SHP77 treated with DMSO at 0.1 percent for 48 hours (cell line): ENCODE data around the gene RHOG.
"Not testable (repeated sequence)": the region's sequence is repeated elsewhere in the genome, so short reads cannot be mapped to it uniquely, and the experiment has no call there.

Experiments
- DNase-seq: peaks from one replicate; lab custom pipeline; 2025; lab: John Stamatoyannopoulos, UW

RHOG gene

DNA sequence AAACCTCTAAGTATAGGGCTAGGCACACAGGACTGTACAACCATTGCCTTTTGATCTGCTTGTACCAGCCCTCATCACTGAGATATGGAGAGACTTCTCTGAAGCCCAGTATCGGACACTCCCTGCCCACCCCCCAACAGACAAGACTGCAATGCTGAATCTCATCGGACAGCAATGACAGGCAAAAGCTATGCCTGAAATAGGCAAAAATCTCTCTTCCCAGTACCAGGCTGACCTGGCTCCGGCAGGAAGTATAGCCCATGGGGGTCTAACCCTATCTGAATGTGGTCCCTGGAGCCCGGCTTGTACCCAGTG is 6.5 kb downstream of the RHOG start:
- DNase-seq = no peak

DNA sequence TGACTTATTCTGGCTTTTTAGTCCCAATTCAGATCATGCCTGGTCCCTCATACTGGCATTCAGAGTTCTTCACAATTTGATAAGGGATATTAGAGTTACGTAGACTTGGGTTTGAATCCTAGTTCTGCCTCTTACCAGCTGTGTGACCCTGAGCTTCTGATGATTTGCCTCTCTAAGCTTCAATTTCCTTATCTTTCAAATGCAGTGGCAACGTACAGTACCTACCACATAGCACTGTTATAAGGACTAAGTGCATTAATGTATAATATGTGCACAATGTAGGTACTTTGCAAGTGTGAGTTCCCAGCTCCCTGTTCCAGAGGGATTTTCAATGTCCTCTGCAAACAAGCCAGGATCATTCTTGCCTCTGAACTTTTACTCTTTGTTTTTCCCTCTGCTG is 7.3 kb downstream of the RHOG start:
- no peak for DNase-seq

DNA sequence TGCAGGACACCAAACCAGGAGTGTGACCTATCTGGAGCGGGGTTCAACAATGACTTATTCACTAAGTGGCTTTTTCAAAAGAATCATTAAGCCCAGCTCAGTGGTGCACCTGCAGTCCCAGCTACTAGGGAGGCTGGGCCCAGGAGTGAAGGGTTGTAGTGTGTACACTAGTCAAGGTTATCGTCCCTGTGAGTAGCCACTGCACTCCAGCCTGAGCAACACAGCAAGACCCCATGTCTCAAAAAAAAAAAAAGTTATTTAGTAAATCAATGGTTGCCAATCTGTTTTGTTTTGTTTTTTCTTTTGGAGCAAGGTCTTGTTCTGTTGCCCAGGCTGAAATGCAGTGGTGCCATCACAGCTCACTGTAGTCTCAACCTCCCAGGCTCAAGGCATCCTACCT is 7.9 kb downstream of the RHOG start:
- DNase-seq = no peak

DNA sequence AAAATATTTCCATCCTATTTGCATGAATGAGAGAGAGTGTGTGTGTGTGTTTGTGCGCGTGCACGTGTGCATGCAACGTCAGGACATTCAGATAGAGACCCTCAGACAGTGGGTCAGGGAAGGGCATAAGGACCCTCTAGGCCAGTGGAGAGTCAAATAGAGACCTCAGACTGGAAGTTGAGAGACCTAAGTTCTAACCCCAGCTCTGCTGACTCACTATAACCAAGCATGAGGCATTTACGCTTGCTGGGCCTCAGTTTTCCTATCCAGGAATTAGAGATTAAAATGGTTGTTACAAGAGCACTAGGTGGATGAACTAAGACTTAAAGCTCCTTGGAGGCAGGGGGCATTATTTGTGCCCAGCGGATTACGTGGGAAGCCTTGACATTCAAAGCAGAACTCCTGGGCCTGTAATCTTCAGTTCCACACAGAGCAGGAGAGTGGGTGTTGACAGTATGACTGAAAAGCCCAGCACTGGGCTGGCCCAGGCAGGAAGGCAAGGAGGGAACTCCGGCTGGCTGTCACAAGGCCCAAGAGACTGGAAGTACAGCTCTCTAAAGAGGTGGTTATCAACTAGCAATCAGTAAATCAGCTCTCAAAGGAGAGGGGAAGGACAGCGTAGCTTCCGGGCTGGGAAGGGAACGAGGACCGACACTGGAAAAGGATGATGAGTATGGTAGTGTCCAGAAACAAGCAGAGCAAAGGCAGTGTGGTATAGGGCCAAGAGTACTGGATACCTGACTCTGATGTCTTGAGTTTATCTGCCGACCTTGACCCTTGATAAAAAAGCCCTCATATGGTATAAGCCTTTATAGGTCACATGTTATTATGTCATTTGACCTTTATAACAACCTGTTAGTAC is 9.2 kb downstream of the RHOG start:
- no peak for DNase-seq

DNA sequence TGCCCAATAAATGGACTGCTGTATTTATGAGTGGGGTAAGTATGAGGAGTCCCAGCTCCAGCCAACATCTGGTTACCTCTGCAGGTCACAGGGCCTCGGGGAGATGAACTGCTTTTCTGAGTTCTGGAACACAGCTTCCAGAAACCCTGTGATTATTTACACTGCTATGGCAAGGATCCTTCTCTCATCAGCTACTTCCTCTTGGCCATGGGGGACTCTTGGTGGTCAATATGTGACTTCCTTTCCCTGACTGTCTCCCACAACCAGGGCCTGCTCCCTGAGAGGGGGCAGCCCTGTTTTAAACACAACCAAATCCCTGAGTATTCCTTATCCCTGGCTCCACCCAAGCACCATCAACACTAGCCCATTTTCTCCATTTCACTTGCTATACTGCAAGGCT is 10.0 kb downstream of the RHOG start:
- DNase-seq = no peak

DNA sequence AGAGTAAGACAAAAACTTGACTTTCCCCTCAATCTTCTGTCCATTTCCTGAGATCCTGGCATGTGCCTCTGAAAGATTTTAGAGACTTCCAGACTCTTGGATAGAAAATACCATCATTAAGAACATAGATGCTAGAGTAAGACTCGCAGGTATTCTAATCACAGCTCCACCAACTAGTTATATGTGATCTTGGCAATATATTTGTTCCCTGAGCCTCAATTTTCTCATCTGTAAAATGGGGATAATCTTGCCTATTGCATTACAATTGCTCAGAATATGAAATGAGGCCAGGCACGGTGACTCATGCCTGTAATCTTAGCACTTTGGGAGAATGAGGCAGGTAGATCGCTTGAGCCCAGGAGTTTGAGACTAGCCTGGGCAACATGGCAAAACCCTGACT is 10.7 kb downstream of the RHOG start:
- no peak for DNase-seq

DNA sequence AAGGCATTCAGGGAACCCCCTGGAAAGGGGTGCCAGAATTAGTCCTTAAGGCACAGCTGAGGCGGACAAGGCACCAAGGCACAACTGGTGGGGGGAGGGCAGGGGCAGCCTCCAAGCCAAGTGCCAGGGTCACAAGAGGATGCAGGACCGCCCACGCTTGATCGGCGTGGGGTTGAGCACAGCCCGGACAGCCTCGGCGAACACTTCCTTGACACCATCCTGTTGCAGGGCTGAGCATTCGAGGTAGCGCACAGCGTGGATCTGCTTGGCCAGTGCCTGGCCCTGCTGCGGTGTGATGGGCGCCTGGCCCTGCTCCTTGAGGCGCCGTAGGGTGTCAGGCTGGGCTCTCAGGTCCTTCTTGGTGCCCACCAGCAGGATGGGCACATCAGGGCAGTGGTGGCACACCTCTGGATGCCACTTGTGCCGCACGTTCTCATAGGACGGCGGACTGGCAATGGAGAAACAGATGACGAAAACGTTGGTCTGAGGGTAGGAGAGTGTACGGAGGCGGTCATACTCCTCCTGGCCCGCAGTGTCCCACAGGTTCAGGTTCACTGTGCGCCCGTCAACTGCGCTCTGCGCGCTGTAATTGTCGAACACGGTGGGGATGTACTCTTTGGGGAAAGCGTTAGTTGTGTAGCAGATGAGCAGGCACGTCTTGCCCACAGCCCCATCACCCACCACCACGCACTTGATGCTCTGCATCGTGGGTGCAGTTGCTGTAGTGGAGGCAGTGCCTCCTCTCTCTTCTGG is 13.1 kb downstream of the RHOG start:
- no peak for DNase-seq

DNA sequence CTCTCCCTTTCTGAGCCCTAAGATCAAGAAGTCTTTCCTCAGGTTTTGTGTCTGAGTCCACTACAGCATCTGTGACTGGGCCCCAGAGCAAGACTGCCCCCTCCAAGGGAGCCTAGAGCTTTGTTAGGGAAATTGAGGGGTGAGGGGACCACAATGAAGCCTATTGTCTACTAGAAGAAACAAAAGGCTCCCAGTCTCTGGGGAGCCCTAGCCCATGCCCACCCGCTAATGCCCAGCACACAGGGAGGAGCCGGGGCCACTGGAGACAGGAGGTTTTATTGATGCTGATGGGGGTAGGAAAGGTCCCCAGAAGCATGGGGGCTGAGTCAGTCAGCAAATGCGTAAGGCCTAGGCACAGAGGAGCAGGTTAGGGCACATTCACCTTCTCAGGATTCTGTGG is 14.0 kb downstream of the RHOG start:
- no peak for DNase-seq

DNA sequence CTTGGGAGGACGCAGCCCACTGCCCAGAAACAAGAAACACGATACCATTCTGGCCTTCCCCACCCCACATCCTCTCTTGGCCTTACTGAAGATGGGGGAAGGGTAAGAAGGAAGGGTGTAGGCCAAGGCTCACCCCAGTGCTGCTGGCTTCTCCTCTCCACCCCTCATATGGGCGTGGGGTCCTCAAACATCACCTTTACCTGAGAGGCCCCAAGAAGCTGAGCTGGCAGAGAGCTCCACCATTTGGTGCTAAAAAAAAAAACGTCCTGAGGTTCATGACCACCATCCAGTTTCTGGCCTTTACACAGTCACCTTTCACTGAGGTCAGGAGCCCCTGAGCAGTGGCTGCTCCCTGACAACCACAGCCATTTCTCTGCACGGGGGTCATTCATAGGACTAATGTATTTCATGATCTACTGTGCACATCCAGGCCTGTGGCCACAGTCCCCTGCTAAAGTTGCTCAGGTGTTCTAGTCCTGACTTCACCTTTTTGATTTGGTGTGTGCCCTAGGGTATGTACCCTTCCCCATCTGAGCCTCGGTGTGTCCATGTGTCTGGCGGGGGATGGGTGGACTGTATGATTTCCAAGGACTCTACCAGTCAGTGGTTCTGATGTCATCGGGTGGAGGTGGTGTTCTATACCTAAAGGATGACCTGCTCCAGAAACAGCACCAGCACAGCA is 15.1 kb downstream of the RHOG start:
- DNase-seq = no peak

DNA sequence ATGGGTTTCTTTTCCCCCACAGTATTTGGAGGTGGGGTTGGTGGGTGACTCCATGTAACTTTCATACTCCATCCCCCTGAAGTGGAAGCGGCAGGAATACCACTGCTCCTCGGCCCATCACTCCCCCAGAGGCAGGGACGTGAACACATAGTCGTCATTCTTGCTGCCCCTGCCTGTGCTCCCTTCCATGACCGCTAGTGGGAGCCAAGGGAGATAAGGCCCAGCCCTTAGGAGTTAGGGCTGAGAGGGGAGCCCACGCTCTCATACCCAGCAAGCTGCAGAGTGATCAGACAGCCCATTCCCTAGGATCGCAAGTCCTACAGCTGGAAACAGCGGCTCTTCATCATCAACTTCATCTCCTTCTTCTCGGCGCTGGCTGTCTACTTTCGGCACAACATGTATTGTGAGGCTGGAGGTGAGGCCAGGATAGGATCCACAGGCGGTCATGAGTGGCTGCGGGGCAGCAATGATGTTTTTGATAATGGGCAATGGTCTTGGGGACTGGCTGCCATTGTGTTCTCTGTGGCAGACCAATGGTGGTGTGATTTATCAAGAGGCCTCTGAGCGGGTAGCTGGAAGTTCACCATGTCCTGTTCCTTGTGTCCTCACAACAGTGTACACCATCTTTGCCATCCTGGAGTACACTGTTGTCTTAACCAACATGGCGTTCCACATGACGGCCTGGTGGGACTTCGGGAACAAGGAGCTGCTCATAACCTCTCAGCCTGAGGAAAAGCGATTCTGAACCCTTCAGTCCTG is 15.9 kb downstream of the RHOG start:
- DNase-seq = no peak

DNA sequence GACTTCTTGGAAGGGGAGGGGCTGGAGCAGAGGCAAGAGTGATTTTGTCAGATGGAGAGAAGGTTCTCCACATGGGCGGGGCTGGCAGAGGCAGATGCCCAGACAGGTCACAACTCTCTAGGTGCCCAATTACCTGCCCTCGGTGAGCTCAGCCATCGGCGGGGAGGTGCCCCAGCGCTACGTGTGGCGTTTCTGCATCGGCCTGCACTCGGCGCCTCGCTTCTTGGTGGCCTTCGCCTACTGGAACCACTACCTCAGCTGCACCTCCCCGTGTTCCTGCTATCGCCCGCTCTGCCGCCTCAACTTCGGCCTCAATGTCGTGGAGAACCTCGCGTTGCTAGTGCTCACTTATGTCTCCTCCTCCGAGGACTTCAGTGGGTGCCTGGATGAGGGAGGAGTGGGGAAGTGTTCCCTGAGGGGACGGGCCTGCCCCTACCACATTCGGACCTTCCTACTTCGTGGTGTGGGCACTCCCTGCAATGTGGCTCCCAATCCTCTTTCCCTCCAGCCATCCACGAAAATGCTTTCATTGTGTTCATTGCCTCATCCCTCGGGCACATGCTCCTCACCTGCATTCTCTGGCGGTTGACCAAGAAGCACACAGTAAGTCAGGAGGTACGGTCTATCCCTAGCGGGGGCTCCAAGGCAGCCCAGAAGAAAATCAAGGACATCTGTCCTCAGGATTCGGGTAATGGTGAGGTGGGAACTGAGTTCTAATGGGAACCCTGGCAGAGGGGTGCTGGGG is 16.8 kb downstream of the RHOG start:
- DNase-seq = no peak

DNA sequence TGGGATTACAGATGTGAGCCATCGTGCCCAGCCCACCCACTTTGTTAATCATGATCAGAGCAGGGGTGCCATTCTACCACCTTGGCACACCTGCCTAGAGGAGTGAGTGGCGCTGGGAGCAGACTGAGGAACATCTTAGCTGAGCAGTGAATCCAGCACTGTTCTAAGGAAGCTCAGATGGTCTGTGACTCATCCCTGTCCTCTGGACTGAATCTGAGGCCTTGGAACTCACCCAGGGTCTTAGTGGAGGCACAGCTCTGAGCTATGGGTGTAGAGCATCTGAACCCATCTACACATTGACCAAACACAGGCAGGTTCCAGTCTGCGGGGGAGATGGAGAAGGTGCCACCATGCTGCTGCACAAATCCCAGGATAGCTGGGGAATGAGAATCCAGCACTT is 17.5 kb downstream of the RHOG start:
- no peak for DNase-seq

DNA sequence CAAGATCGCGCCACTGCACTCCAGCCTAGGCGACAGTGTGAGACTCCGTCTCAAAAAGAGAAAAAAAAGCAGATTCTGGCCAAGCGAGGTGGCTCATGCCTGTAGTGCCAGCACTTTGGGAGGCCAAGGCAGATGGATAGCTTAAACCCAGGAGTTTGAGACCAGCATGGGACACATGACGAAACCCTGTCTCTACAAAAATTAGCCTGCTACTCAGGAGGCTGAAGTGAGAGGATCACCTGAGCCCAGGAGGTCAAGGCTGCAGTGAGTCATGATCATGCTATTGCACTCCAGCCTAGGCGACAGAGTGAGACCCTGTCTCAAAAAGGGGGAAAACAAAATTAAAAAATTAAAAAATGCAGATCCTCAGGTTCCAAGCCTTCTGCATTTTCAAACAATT is 18.4 kb downstream of the RHOG start:
- no peak for DNase-seq

DNA sequence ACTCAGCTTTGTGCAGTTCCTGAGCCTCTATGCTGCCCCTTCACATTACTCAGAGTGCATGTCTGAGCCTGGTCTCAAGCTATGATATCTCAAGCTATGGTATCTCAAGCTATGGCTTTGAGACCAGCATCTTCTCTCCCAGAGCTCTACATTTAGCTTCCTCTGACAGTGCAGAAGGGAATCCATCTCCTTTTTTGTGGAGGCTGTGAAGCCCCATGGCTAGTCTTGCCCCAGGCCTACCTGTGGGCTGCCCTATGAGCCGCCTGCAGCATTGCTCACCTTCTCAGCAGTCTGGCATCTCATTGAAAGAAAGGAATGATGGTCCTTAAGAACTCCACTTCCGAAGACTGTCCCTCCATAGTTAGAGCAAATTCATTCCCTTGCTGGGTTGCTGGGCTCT is 19.8 kb downstream of the RHOG start:
- no peak for DNase-seq

DNA sequence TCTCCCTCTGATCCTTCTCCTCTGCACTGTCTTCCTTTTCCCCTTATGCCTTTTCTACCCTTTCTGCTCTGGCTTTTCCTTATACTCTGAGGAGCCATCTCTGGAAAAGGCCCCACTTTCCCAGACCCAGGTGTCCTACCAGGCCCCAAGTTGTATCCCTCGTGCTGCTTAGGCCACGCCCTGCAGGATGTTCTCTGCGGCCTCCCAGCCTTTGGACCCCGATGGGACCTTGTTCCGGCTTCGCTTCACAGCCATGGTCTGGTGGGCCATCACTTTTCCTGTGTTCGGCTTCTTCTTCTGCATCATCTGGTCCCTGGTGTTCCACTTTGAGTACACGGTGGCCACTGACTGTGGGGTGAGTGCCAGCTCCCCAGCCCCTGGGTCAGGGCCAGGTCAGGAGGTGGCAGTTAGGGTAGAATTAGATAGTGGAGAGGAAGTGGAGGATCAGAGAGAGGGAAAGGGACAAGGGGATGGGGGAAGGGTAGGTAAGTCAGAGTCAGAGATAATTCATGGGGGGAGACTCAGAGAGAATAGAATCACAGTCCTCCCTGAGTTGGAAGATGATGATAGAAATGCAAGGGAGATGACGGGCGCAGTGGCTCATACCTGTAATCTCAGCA is 23.5 kb downstream of the RHOG start:
- no peak for DNase-seq

DNA sequence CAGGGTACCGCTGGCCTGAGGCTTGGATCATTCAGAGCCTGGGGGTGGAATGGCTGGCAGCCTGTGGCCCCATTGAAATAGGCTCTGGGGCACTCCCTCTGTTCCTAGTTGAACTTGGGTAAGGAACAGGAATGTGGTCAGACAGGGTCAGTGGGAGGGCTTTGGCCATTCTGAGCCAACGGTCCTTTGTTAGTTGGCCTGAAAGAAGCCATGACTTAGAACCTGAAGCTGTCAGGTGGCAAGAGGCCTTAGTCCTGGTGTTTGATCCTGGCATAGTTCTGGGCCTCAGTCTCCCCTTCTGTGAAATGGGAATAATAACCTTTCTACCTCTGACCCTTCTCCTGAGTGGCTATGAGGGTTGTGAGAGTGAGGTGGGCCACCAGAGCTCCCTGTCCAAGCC is 24.1 kb downstream of the RHOG start:
- DNase-seq = no peak

DNA sequence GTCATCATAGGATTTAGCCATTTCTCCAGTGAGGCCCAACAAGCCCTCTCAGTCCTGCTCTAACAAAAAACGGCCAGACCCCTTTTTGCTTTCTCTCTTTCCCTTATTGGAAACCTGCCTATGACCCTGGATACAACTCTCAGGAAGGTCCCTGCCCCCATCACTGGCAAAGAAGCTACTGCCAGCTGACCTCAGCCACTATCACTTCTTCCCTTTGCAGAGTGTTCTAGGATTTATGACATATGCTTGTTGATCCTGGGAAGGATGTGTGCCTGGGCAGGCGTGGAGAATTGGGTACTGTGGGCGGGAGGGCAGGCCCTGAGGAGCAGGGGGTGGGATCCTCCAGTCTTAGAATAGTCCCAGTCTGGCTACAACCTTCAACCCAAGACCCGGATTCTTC is 24.9 kb downstream of the RHOG start:
- DNase-seq = no peak

DNA sequence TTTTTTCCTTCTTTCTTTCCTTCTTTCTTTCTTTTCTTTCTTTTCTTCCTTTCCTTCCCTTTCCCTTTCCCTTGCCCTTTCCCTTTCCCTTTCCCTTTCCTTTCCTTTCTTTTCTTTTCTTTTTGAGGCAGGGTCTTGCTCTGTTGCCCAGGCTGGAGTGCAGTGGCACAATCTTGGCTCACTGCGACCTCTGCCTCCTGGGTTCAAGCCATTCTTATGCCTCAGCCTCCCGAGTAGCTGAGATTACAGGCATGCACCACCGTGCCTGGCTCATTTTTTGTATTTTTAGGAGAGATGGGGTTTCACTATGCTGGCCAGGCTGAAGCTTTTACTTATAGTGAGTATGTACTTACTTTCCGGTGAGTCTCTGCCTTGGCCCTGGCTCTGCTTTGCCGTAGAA is 25.9 kb downstream of the RHOG start:
- DNase-seq = not testable (repeated sequence)

DNA sequence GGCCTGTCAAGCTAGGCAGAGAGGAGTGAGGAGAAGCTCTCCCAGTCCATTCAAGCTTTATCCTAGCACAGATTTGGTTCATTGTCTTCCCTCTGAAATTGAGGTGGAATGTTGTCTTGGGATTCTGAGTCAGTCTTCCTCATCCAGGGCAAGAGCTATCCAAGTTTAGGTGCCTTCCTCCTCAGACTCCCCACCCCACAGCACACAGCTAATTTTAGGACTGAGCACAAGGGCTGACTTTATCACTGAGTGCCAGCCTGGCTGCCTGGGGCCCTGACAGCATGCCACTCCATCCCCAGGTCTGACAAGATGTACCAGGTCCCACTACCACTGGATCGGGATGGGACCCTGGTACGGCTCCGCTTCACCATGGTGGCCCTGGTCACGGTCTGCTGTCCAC is 29.8 kb downstream of the RHOG start:
- no peak for DNase-seq

DNA sequence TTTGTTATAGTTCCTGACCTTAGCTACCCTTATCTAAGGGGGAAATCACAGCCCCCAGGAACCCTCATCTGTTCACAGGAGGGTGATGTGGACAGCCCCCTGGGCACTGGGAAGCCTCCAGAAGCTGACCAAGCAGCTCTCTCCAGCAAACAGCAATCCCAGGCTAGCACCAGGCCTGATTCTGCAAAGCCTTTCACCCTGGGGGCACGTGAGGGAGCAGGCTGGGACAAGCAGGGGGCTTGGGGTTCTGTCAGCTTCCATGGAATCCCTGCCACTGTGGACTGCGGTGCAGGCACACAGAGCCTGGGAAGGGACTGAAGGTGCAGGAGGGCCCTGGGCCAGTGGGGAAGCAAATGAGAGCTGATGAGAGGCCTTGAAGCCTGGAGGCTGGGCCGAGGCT is 30.3 kb downstream of the RHOG start:
- no peak for DNase-seq

DNA sequence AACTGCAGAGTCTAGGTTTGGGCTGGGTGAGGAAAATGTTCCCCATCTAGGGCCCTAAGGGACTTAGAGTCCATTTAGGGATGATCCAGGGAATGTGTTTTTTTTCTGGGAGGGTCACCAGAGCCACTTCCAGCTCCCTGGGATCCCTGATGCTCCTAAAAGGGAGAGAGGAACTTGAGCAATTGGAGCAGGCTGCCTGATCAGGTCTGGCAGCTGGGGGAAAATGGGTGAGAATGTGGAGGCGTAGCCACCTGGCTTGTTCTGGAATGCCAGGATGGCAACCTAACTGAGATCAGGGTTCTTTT is 31.2 kb downstream of the RHOG start:
- DNase-seq = no peak
